Panc1 (cell line): ENCODE measurements around the gene ROCK2. TPM values are rescaled to one million over a fixed set of nuclear protein-coding genes. Genes with fewer than 3 reads are reported as not detected.

Experiments used
- ATAC-seq: fragments of 200-7000 bp; cut with Tn5 transposase; 2 replicates; pipeline ENCODE4 v1.9.1; 2020; ENCODE audit warnings: mild to moderate bottlenecking, moderate library complexity
- BruUV-seq: library from RNA; stranded (reverse); fragments of 400-500 nt; replicated peaks from 2 replicates; lab custom pipeline; 2021; lab: Mats Ljungman, UMichigan
- CTCF ChIA-PET: fragments of 300-600 bp; sonication (Branson Sonifier 250); formaldehyde crosslinking; loops from one replicate; lab custom pipeline; 2022; ENCODE audit warnings: antibody characterized with exemption; lab: Charles Lee
- POLR2A ChIA-PET: fragments of 300-600 bp; sonication (Branson Sonifier 250); formaldehyde crosslinking; loops from one replicate; lab custom pipeline; 2022; ENCODE audit warnings: antibody characterized with exemption; lab: Charles Lee
- DNase-seq: peaks from one replicate; pipeline ENCODE4 v3.0.0-alpha.2; 2010; ENCODE audit warnings: low read depth, low spot score
- H3K27ac ChIP-seq: 2 replicates; pipeline ENCODE4 v1.5.1; 2011; ENCODE audit warnings: mild to moderate bottlenecking, low read length, inconsistent platforms
- H3K27me3 ChIP-seq: fragments of 200-500 bp; sonication (Bioruptor generic); 2 replicates; pipeline ENCODE4 v1.6.0; 2014; ENCODE audit warnings: low read length, inconsistent platforms; ENCODE audit not compliant: control insufficient read depth, insufficient read depth
- H3K36me3 ChIP-seq: fragments of 200-500 bp; sonication (Bioruptor generic); 2 replicates; pipeline ENCODE4 v1.5.1; 2014; ENCODE audit warnings: inconsistent platforms, mild to moderate bottlenecking, low read length, moderate library complexity; ENCODE audit not compliant: control insufficient read depth, insufficient read depth
- H3K4me1 ChIP-seq: 2 replicates; pipeline ENCODE4 v1.5.1; 2011; ENCODE audit warnings: inconsistent platforms, mild to moderate bottlenecking, low read length, moderate library complexity; ENCODE audit not compliant: control insufficient read depth, insufficient read depth
- H3K4me3 ChIP-seq, 2 experiments: 2 replicates each; pipeline ENCODE4 v1.5.1; 2011 to 2012; ENCODE audit warnings: low read depth in 2 of 2, low read length in 2 of 2, mild to moderate bottlenecking in 2 of 2, inconsistent platforms in 1 of 2, moderate library complexity in 1 of 2
- H3K9me3 ChIP-seq: fragments of 200-500 bp; sonication (Bioruptor generic); 2 replicates; pipeline ENCODE4 v1.5.1; 2014; ENCODE audit warnings: low read depth, mild to moderate bottlenecking, inconsistent platforms, low read length, moderate library complexity; ENCODE audit not compliant: control insufficient read depth, insufficient read depth
- CTCF ChIP-seq: fragments of 450-650 bp; IDR thresholded peaks from 2 replicates; pipeline ENCODE4 v1.5.1; 2017; ENCODE audit warnings: mild to moderate bottlenecking
- POLR2AphosphoS5 ChIP-seq: IDR thresholded peaks from 2 replicates; pipeline ENCODE4 v1.6.1; 2012; ENCODE audit warnings: mild to moderate bottlenecking, low read depth, low read length, moderate library complexity
- SIN3A ChIP-seq: IDR thresholded peaks from 2 replicates; pipeline ENCODE4 v1.6.1; 2012; ENCODE audit warnings: low read depth, mild to moderate bottlenecking, low read length, moderate library complexity, borderline replicate concordance; ENCODE audit not compliant: insufficient read depth
- TCF7L2 ChIP-seq: IDR thresholded peaks from 2 replicates; pipeline ENCODE4 v1.6.1; 2011; ENCODE audit warnings: mild to moderate bottlenecking, low read depth, low read length, inconsistent platforms
- in situ Hi-C: cut with HindIII; loops from 2 replicates; pipeline ENCODE4 v1.10.0; 2016; ENCODE audit warnings: low sequenced_read_pairs, low pct_unique_long_range_greater_than_20kb
- intact Hi-C: fragments of 100-400 bp; cut with micrococcal nuclease; formaldehyde crosslinking; loops from one replicate; pipeline ENCODE4 v1.10.0; 2022; ENCODE audit not compliant: unreplicated experiment
- total RNA-seq: library from RNA; stranded (reverse); gene quantifications from one replicate; pipeline ENCODE4 v1.2.1, GENCODE V29; 2021; ENCODE audit not compliant: unreplicated experiment
- TF ChIP-seq, protein P1 (sequence below), 2 experiments: IDR thresholded peaks; 2 replicates each; pipeline ENCODE4 v1.6.1; 2011 to 2012; ENCODE audit warnings: low read depth in 2 of 2, control low read depth in 1 of 2, low read length in 1 of 2, mild to moderate bottlenecking in 1 of 2, moderate library complexity in 1 of 2; ENCODE audit not compliant: insufficient read depth in 1 of 2

The ROCK2 gene
- total RNA-seq, 1 experiment from 2014 or later = 47.9 TPM

- DNase-seq = no peak
- intact Hi-C loops (no loop called here), in situ Hi-C loops (no loop called here)
- POLR2A ChIA-PET = no interaction called here
- no peak for TF ChIP-seq SIN3A
- TF ChIP-seq CTCF = no peak
- TF ChIP-seq, protein P1, sequence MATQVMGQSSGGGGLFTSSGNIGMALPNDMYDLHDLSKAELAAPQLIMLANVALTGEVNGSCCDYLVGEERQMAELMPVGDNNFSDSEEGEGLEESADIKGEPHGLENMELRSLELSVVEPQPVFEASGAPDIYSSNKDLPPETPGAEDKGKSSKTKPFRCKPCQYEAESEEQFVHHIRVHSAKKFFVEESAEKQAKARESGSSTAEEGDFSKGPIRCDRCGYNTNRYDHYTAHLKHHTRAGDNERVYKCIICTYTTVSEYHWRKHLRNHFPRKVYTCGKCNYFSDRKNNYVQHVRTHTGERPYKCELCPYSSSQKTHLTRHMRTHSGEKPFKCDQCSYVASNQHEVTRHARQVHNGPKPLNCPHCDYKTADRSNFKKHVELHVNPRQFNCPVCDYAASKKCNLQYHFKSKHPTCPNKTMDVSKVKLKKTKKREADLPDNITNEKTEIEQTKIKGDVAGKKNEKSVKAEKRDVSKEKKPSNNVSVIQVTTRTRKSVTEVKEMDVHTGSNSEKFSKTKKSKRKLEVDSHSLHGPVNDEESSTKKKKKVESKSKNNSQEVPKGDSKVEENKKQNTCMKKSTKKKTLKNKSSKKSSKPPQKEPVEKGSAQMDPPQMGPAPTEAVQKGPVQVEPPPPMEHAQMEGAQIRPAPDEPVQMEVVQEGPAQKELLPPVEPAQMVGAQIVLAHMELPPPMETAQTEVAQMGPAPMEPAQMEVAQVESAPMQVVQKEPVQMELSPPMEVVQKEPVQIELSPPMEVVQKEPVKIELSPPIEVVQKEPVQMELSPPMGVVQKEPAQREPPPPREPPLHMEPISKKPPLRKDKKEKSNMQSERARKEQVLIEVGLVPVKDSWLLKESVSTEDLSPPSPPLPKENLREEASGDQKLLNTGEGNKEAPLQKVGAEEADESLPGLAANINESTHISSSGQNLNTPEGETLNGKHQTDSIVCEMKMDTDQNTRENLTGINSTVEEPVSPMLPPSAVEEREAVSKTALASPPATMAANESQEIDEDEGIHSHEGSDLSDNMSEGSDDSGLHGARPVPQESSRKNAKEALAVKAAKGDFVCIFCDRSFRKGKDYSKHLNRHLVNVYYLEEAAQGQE (IDR thresholded peaks at IDR 0.05; ENCODE audit: insufficient read depth in 1 of 2, low read depth in 2 of 2, low read length in 1 of 2) = no peak
- TF ChIP-seq TCF7L2 = no peak
- no peak for TF ChIP-seq POLR2AphosphoS5
- no peaks in the 10 kb centered on the region for H3K27me3 ChIP-seq
- no peaks in the 10 kb centered on the region; the same call in 1 of the 2 replicates for H3K4me1 ChIP-seq
- H3K27ac ChIP-seq = no peak overlapping the region
- ATAC-seq = no peak
- CTCF ChIA-PET = interaction anchor here (0.5 kb wide), 1 partner anchor 15 kb away, joined by 3 read pairs; no protein-coding TSS in a partner anchor
- H3K36me3 ChIP-seq = no peaks in the 10 kb centered on the region
- H3K4me3 ChIP-seq = no peak overlapping the region
- no peaks in the 10 kb centered on the region for H3K9me3 ChIP-seq
- no TSS peak for BruUV-seq
Observed at GRCh38 chr2:11305958-11306357, 38.5 kb downstream of the ROCK2 start.

DNA sequence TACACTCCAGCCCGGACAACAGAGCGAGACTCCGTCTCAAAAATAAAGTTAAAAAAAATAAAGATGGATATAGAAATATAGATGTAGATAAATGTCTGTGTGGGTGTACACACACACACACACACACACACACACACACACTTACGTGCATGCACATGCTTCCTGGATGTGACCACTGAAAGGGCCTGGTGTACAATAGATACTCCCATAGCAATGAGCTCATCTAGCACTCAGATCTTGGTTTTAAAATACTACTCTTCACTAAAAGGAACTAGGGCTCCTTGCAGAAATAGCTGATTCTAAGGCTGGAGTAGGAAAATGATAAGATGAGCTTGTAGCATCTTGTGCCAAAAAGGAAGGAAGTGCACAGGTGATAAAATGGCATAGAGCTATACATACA is 39.1 kb downstream of the ROCK2 start:
- DNase-seq (no peak), ATAC-seq (no peak)
- no peaks in the 10 kb centered on the region for H3K9me3 ChIP-seq
- CTCF ChIA-PET = interaction anchor here (0.5 kb wide), 1 partner anchor 15 kb away, joined by 3 read pairs; no protein-coding TSS in a partner anchor
- H3K27me3 ChIP-seq = no peaks in the 10 kb centered on the region
- no peak overlapping the region for H3K4me3 ChIP-seq
- H3K4me1 ChIP-seq = no peaks in the 10 kb centered on the region
- POLR2A ChIA-PET = no interaction called here
- intact Hi-C loops = no loop called here
- BruUV-seq = no TSS peak
- H3K36me3 ChIP-seq = no peaks in the 10 kb centered on the region
- in situ Hi-C loops = no loop called here
- no peak overlapping the region for H3K27ac ChIP-seq
- no peak for TF ChIP-seq SIN3A
- TF ChIP-seq, protein P1 (IDR thresholded peaks at IDR 0.05; ENCODE audit: insufficient read depth in 1 of 2, low read depth in 2 of 2, low read length in 1 of 2) = no peak
- no peak for TF ChIP-seq POLR2AphosphoS5
- no peak for TF ChIP-seq CTCF
- TF ChIP-seq TCF7L2 = no peak
